ENCODE measurements around the gene TMEM138.
A peak's percentile ranks its signal among the peaks of the same experiment; 100 is the strongest.

The TMEM138 gene

GRCh38 chr11:61342207-61342803 is 19.9 kb upstream of the TMEM138 start:
- DNase-seq = no peak

DNA sequence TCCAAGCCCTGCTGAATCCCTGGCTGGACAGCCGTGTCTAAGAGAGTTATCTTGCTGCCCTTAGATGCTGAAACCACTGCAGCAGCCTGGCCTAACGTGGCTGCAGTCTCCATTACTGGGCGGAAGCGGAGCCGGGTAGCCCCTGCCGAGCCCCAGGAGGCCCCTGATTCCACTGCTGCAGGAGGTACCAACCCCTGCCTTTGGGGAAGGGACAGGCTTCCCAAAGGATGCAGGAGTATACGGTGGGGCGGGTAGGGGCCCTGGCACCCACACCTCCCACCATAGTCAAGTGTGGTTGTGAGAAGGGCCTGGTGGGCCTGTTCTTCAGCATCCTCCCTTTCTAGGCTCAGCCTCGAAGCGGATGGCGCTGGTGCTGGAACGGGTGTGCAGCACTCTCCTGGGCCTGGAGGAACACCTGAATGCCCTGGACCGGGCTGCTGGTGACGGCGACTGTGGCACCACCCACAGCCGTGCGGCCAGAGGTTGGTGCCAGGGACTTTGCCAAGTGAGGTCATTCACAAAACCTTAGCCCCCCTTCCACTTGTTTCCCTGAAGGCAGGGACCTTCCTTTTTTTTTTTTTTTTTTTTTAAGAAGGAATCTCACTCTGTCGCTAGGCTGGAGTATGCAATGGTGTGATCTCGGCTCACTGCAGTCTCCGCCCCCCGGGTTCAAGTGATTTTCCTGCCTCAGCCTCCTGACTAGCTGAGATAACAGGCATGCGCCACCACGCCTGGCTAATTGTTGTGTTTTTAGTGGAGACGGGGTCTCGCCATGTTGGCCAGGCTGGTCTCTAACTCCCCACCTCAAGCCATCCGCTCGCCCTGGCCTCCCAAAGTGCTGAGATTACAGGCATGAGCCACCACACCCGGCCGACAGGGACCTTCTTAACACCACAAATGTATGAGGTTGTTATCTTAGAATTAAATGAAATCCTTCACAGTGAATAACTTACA is 18.1 kb upstream of the TMEM138 start:
- DNase-seq = no peak

- peak; percentile 21 for DNase-seq
Observed at GRCh38 chr11:61345170-61345610, 17.0 kb upstream of the TMEM138 start.

- no peak for DNase-seq
Observed at GRCh38 chr11:61345954-61346843, 16.0 kb upstream of the TMEM138 start.

DNA sequence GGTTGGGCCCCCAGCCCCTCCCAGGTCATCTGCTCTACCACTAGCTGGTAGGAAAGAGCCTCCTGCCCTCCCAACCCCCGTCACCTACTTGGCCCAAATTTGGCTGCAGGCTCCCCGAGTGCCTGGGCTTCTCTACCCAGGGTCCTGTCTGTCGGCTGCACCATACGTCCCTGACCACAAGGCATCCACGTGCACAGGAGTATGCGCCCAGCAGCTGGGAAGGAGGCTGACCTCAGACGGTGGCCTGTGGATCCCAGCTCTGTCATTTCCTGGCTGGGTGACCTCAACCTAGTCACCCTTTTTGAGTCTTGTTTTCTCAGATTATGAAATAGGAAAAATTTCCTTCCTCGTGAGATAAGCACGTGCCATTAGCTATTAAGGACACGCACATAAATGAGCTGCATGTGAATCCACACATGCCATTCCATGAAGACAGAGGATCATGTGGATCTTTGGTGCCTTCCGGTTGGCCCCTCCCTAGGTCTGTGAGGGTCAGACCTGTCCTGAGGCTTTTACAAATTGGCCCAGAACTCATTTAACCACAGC is 14.2 kb upstream of the TMEM138 start:
- no peak for DNase-seq

DNA sequence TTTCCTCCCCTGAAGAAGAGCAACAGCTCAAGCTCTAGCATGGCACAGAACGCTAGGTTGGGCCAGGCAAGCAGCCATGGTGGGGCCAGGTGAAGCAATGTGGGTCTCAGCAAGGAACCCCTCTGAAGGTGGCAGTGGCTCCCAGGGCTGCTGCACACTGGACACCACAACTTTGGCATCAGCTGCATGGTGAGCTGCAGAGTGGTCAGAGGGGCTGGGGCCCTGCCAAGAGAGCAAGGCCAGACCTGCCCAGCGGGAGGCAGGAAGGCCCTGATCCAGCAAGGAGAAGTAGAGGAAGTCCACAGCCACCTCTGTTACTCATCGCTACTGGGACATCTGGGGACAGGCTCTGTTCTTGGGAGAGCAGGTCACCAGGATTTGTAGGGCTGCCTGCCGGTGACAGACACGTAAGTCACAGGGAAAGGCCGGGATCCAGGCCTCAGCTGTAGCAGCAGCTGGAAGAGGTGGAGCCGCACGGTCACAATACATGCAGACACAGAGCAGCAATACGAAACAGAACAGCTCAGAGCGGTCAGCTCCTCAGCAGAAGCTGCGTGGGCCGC is 12.9 kb upstream of the TMEM138 start:
- DNase-seq = no peak

- DNase-seq = no peak
Observed at GRCh38 chr11:61349916-61350315, 12.3 kb upstream of the TMEM138 start.

GRCh38 chr11:61350336-61350735 is 11.8 kb upstream of the TMEM138 start:
- DNase-seq = no peak

DNA sequence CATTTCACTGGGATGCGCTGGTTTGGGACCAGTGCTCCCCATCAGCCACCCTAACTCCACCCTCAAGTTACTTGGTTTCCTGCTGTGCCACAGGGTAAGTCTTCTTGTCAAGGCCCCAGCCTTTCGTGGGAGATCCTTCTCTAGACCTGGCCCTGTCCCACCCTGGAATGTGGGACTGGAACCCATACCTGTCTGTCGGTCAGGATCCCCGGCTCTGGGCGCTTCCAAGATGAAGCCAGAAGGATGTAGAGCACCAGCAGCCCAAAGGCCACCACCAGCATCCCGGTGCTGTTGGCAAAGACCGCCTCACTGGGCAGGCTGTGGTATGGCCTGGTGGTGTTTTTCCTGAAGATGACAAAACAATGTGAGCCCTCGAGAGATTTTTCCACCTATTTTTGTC is 11.4 kb upstream of the TMEM138 start:
- no peak for DNase-seq

- no peak for DNase-seq
Observed at GRCh38 chr11:61352038-61352437, 10.1 kb upstream of the TMEM138 start.

- no peak for DNase-seq
Observed at GRCh38 chr11:61353131-61354067, 8.8 kb upstream of the TMEM138 start.

DNA sequence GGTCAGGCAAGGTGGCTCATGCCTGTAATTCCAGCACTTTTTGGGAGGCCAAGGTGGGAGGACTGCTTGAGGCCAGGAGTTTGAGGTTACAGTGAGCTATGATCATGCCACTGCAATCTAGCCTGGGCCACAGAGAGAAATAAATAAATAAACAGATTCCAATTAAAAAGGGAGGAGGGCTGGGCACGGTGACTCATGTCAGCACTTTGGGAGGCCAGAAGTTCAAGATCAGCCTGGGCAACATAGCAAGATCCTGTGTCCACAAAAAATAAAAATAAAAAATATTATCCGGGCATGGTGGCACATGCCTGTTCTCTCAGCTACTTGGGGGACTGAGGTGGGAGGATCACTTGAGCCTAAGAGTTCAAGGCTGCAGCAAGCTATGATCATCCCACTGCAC is 8.0 kb upstream of the TMEM138 start:
- no peak for DNase-seq

DNA sequence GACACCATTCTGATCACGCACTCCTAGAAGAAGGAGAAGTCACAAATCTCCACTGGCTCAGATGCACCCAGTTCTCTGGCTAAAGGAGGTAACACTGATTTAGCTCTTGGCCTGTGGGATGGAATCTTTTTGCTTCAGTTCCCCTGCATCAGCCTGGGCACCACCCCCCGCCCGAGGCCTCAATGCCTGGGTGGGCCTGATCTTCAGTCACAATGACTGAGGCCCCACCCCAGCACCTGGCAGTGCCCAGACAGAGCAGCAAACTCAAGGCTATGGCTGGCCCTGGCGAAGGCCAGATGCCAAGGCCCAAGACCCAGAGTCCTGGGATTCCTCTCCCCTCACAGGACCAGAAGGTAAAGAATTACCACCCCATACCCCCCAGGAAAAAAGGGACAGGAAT is 5.5 kb upstream of the TMEM138 start:
- no peak for DNase-seq

DNA sequence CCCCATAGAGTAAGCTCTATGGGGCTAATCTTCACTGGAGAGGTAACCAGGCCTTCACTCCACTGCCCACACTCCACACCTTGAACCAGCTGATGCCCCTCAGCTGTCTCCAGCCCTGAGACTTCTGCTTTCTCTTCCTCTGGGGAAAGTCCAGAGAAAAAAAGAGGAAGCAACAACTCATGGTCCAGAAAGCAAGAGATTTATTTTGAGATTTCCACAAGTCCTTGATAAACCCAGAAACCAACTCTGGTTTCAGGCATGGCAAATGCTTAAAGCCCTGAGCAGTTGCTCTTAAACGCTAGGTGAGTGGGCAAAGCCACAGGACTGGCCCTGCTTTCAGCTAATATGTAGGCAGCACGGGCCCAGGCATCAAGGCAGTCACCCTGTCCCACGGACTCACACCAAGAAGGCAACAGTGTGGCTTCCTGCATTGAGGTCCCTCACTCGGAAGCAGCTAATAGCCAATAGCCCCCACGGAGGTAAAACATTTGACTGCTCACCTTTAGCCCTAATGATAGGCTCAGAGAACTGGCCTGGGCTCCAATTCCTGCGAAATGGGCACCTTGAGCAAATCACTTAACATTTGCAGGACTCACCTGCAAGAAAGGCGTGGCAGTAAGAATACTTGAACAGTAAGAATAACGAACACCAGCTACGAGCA is 4.8 kb upstream of the TMEM138 start:
- DNase-seq = no peak

GRCh38 chr11:61357894-61358239 is 4.3 kb upstream of the TMEM138 start:
- no peak for DNase-seq

DNA sequence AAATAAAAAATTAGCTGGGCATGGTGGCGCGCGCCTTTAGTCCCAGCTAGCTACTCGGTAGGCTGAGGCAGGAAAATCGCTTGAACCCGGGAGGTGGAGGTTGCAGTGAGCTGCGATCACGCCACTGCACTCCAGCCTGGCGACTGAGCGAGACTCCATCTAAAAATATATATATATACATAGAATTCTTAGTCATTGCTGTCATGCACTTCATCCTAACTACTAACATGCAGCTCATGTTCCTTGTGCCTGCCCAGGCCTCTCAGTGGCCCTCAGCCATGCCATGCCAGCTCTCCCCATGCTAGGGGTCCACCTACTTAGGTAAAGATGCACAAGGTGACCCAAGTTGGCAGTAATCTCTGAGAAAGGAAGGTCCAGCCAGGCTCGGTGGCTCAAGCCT is 3.6 kb upstream of the TMEM138 start:
- DNase-seq = no peak

- DNase-seq = no peak
Observed at GRCh38 chr11:61359516-61359915, 2.7 kb upstream of the TMEM138 start.

DNA sequence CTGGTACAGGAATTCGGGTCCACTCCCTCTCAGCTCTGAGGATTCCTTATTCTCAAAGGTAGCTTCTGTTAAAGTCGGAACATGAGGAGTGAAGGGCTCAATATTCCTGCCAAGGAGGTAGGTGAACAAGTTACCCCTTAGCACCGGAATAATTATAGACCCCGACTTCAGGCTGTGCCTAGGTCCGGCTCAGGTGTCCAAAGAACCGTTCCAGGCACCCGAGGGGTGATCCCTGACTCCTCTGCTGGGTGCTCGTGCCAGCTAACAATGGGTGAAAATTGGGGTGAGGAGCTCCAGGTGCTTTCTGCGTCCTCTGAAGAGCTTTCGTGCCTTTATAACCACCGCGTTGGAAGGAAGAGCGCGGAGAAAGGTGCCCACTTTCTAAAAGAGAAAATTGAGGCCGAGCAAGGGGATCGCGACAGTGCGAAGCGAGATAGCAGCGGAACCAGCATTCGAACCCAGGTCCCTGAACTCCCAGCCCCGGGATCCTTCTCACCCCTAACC is 885 bp upstream of the TMEM138 start:
- no peak for DNase-seq

DNA sequence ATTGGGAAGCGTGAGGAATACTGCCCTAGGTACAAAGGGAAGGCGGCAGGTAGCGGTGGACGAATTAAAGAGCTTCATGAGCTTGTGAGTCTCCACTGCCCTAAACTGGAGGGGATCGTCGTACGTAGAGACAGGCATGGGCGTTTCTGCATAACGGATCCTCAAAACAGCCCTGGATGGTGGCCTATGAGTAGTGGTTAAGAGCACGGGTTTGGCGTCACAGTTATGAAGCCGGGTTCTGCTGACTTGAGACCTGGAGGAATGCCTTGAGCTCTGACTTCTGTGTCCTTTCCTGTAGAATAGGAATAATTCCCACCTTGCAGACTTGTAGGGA is 335 bp downstream of the TMEM138 start:
- DNase-seq = no peak

DNA sequence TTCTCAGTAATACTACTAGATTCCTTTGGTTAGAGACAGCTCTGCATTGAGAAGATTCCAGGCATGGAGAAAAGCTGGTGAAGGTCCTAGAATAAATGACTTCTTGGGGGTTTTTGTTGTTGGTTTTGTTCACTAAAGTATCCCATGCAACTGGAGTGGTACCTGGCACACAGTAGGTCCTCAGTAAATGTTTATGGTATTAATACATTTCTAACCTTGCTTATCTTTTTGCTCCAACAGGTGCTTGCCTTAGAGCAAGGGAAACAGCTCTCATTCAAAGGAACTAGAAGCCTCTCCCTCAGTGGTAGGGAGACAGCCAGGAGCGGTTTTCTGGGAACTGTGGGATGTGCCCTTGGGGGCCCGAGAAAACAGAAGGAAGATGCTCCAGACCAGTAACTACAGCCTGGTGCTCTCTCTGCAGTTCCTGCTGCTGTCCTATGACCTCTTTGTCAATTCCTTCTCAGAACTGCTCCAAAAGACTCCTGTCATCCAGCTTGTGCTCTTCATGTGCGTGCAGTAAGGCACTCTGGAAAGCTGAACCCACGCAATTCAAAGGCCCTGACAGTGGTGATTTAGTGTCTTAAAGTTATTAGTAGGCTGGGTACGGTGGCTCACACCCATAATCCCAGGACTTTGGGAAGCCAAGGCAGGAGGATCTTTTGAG is 2.0 kb downstream of the TMEM138 start:
- DNase-seq = no peak
